SHP77 treated with DMSO at 0.1 percent for 48 hours (cell line): ENCODE measurements around the gene PPIP5K1.
"Not testable (repeated sequence)": the region's sequence is repeated elsewhere in the genome, so short reads cannot be mapped to it uniquely, and the experiment has no call there.

Experiments used
- DNase-seq: peaks from one replicate; lab custom pipeline; 2025; lab: John Stamatoyannopoulos, UW

Gene PPIP5K1

DNA sequence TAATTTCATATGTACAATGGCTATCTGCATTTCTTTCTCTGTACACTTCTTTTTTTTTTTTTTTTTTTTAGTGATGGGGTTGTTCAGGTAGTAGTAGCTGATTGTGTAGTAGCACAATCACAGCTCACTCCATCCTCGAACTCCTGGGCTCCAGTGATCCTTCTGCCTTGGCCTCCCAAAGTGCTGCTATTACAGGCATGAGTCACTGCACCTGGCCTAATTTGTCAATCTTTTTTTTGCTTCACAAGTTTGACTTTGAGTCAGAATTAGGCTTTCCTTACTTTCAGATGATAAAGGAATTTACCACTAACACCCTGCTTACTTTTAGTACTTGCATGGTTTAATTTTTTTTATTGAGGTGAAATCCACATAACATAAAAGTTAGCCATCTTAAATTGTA is 44.6 kb downstream of the PPIP5K1 start:
- DNase-seq = no peak

GRCh38 chr15:43544266-43544665 is 45.7 kb downstream of the PPIP5K1 start:
- DNase-seq = no peak

DNA sequence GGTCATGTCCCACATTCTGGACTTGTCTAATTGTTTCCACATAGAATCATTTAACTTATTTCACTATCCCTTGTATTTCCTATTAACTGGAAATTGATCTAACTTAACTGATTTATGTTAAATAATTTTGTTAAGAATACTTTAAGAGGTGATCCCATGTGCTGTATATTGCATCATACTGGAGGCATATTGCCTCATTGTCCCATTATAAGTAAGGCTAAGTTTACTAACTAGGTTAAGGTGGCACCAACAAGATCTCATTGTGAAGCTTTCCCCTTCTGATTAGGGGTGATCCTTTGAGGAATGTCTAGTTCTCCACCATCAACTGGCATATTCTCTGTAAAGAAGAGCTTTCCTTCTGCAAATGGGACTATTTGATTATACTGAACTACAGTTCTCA is 48.2 kb downstream of the PPIP5K1 start:
- DNase-seq = no peak

DNA sequence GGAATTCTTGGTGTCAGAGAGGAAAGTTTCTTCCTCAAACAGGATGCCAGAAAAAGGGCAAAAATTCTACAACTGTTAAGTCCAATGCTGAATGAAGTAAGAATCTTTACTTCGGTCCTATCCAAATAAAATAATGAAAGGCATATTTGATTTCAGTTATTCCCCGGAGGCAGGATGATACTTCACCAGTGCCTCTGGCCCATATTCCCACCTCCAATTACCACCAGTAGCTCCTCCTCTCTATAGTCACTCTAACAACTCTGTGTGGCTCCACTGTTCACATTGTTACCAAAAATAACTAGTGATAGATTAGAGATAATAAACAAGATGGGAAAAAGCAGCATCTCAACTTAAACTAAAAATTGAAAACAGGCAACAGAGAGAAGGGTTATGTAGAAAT is 51.9 kb downstream of the PPIP5K1 start:
- no peak for DNase-seq

- DNase-seq = no peak
Observed at GRCh38 chr15:43534897-43535296, 55.1 kb downstream of the PPIP5K1 start.

- DNase-seq = not testable (repeated sequence)
Observed at GRCh38 chr15:43532826-43533225, 57.2 kb downstream of the PPIP5K1 start.

GRCh38 chr15:43531018-43531670 is 58.9 kb downstream of the PPIP5K1 start:
- DNase-seq = no peak

GRCh38 chr15:43529587-43530345 is 60.2 kb downstream of the PPIP5K1 start:
- DNase-seq = no peak

DNA sequence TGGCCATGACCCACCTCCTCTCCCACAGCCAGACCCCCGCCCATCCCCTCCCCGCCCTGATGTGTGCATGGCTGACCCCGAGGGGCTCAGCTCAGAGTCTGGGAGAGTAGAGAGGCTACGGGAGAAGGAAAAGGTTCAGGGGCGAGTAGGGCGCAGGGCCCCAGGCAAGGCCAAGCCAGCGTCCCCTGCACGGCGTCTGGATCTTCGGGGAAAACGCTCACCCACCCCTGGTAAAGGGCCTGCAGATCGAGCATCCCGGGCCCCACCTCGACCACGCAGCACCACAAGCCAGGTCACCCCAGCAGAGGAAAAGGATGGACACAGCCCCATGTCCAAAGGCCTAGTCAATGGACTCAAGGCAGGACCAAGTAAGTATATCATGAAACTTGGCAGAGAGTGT is 60.9 kb downstream of the PPIP5K1 start:
- DNase-seq = no peak

DNA sequence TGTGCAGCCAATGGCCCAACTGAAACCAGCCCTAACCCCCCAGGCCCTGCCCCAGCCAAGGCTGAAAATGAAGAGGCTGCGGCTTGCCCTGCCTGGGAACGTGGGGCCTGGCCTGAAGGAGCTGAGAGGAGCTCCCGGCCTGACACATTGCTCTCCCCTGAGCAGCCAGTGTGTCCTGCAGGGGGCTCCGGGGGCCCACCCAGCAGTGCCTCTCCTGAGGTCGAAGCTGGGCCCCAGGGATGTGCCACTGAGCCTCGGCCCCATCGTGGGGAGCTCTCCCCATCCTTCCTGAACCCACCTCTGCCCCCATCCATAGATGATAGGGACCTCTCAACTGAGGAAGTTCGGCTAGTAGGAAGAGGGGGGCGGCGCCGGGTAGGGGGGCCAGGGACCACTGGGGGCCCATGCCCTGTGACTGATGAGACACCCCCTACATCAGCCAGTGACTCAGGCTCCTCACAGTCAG is 61.4 kb downstream of the PPIP5K1 start:
- DNase-seq = no peak

DNA sequence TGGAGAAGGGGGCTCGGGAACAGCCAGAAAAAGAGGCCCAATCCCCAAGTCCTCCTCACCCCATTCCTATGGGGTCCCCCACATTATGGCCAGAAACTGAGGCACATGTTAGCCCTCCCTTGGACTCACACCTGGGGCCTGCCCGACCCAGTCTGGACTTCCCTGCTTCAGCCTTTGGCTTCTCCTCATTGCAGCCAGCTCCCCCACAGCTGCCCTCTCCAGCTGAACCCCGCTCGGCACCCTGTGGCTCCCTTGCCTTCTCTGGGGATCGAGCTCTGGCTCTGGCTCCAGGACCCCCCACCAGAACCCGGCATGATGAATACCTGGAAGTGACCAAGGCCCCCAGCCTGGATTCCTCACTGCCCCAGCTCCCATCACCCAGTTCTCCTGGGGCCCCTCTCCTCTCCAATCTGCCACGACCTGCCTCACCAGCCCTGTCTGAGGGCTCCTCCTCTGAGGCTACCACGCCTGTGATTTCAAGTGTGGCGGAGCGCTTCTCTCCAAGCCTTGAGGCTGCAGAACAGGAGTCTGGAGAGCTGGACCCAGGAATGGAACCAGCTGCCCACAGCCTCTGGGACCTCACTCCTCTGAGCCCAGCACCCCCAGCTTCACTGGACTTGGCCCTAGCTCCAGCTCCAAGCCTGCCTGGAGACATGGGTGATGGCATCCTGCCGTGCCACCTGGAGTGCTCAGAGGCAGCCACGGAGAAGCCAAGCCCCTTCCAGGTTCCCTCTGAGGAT is 62.0 kb downstream of the PPIP5K1 start:
- DNase-seq = no peak

GRCh38 chr15:43527016-43527801 is 62.8 kb downstream of the PPIP5K1 start:
- no peak for DNase-seq

- no peak for DNase-seq
Observed at GRCh38 chr15:43526261-43526930, 63.6 kb downstream of the PPIP5K1 start.

DNA sequence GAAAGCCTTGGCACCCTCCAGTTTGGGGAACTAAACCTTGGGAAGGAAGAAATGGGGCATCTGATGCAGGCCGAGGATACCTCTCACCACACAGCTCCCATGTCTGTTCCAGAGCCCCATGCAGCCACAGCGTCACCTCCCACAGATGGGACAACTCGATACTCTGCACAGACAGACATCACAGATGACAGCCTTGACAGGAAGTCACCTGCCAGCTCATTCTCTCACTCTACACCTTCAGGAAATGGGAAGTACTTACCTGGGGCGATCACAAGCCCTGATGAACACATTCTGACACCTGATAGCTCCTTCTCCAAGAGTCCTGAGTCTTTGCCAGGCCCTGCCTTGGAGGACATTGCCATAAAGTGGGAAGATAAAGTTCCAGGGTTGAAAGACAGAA is 64.9 kb downstream of the PPIP5K1 start:
- DNase-seq = no peak

- DNase-seq = no peak
Observed at GRCh38 chr15:43524254-43524845, 65.7 kb downstream of the PPIP5K1 start.

DNA sequence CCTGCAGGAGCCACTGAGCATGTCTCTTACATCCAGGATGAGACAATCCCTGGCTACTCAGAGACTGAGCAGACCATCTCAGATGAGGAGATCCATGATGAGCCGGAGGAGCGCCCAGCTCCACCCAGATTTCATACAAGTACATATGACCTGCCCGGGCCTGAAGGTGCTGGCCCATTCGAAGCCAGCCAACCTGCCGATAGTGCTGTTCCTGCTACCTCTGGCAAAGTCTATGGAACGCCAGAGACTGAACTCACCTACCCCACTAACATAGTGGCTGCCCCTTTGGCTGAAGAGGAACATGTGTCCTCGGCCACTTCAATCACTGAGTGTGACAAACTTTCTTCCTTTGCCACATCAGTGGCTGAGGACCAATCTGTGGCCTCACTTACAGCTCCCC is 66.4 kb downstream of the PPIP5K1 start:
- no peak for DNase-seq

DNA sequence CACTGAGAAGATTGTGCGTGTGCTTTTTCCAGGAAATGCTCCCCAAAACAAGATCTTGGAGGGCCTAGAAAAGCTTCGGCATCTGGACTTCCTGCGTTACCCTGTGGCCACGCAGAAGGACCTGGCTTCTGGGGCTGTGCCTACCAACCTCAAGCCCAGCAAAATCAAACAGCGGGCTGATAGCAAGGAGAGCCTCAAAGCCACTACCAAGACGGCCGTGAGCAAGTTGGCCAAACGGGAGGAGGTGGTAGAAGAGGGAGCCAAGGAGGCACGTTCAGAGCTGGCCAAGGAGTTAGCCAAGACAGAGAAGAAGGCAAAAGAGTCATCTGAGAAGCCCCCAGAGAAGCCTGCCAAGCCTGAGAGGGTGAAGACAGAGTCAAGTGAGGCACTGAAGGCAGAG is 67.8 kb downstream of the PPIP5K1 start:
- no peak for DNase-seq

DNA sequence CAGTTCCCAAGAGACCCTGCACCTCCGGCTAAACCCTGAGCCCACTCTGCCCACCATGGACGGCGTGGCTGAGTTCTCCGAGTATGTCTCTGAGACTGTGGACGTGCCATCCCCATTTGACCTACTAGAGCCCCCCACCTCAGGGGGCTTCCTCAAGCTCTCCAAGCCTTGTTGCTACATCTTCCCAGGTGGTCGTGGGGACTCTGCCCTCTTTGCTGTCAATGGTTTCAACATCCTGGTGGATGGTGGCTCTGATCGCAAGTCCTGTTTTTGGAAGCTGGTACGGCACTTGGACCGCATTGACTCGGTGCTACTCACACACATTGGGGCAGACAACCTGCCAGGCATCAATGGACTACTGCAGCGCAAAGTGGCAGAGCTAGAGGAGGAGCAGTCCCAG is 68.6 kb downstream of the PPIP5K1 start:
- DNase-seq = no peak

- DNase-seq = no peak
Observed at GRCh38 chr15:43520138-43520537, 69.9 kb downstream of the PPIP5K1 start.

DNA sequence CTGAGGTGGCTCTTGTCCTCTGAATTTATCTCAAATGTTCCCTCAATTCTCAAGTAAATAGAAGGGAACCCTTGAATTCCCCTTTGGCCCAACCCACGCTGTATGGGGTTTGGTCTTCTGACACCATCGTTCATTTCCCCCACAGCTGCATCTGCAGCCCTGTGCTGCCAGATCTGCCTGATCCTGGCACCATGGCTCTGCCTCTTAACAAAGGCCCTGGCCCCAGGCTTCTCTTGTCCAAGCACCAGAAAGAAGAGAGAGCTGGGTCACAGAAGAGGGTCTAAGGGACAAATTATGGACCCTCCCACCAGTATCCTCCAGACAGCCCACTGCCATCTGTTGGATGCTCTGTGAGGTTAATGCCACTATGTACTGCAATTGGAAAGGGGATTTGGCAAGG is 70.8 kb downstream of the PPIP5K1 start:
- DNase-seq = no peak

DNA sequence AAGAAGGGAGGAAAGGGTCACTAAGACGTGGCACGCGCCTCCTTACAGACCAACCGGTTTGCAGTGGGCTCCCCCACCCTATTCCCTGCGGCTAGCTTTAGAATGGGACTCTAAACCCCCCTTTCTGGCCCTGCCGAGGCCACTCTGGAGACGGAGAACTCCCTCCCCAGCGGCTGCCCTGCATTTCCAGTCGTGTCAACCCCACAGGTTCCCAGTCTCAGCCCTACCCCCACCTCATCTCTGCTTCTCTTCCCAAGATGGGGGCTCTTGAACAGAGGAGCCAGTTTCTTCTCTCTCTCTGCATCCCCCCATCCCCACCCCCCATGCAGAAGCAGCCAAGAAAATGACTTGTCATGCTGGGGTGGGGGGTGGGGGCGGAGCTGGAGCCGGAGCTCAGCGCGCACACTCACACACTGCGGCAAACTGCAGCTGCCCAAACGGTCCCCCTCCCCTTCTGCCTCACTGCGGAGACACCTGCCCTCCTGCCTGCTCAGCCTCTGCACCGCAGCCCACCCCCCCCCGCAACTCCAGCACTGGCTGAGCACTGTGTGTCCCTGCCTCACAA is 71.7 kb downstream of the PPIP5K1 start:
- peak; percentile 74 for DNase-seq
